Retinal pigment epithelial cell (primary cell): ENCODE measurements around the gene IWS1.
"Not testable (repeated sequence)": the region's sequence is repeated elsewhere in the genome, so short reads cannot be mapped to it uniquely, and the experiment has no call there.

Experiments
- DNase-seq: peaks from one replicate; pipeline ENCODE4 v3.0.0-alpha.2; 2010; ENCODE audit warnings: low read depth
- H3K4me3 ChIP-seq: 2 replicates; pipeline ENCODE4 v1.5.1; 2011; ENCODE audit warnings: mild to moderate bottlenecking, low read length, control low read depth, moderate library complexity
- CTCF ChIP-seq: conservative IDR thresholded peaks from 2 replicates; pipeline ENCODE4 v1.5.1; 2011; ENCODE audit warnings: low read depth, low read length, control low read depth, inconsistent platforms

The IWS1 gene

DNA sequence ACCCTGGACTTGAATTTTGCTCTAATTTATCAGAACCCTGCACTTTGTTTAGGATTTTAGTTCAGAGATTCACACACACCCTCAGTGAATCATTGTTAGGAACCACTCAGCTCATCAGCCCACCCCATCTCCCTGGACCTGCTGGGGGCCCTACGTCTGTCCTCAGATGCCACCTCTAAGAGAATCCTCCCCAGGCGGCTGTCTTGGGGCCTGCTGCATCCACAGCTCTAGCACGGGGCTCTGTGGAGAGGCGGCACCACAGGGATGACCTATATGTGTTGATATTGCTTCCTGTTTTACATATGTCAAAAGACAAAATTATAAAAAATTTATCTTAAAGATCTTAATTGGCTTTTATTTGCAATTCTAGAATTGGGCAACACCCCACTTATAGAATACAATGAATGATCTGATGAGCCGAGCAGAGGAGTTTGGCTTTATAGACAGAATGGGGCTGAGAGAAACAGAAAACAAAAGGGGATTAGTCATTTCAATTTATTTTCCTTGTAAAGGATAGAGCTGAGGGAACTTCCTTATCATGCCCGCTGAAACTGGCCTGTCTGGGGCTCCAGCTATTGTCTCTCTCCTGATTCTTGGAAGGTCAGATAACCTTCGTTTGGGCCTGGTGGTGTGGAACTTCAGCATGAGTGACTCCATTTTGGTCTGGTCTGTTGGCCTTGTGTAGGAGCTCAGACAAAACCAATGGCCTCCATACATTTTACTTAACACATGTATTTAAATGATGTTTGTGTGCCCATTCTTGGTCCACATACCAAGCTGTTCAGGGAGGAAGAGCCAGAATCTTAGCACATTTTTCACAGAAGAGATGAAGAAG lies 10.6 kb upstream of the IWS1 start:
- no peak for TF ChIP-seq CTCF
- DNase-seq: no peak
- H3K4me3 ChIP-seq: no peak overlapping the region

DNA sequence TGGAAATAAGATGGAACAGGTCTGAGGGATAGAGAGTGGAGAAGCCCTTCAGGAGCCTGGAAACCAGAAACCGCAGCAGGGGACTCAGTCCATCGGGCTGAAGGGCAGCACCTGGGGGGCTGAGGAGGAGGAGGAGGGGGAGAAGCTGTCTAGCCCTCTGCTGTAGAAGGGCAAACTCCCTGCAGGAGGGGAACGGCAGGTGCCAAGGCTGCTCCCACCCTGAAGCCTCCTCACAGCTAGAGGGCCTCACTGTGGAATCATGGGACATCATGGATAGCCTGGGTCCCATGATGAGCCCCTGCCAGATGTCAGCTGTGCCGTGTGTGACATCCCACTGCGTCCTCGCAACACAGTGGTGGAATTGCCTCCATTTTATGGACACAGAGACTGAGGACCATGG lies 9.6 kb upstream of the IWS1 start:
- no peak for DNase-seq

DNA sequence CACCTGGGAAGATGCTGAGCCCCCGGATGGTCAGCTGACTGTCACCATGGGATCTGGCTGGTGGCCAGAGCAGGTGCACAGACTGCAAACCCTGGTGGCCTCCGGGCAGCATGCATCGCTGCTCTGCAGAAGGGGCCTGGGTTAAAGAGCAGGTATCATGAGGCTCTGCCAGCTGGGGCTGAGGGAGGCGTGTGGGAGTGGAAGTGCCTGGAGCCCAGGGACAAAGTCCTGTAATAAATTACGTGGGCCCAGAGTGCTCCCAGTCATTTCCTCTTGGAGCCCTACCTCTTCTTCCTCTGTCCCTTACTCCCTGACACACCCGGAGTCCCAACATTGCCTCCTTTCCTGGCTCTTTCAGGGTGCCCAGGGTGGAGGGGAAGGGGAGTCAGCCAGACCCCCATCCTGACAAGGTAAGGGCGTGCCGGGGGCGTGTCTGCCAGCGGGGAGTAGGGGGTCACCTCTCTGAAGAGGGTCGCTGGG lies 9.2 kb upstream of the IWS1 start, which contains the start of gene MYO7B:
Gene MYO7B, plus strand, starts transcription at position 262 of the 480 bp plus-strand sequence. CDS start 24,040 bp downstream, outside the sequence.
- TF ChIP-seq CTCF: no peak
- no peak within 1 kb of the TSS for H3K4me3 ChIP-seq

More for the DNA sequence above, 9.6 kb upstream of the IWS1 start:
- H3K4me3 ChIP-seq: no peak overlapping the region
- no peak for TF ChIP-seq CTCF

DNA sequence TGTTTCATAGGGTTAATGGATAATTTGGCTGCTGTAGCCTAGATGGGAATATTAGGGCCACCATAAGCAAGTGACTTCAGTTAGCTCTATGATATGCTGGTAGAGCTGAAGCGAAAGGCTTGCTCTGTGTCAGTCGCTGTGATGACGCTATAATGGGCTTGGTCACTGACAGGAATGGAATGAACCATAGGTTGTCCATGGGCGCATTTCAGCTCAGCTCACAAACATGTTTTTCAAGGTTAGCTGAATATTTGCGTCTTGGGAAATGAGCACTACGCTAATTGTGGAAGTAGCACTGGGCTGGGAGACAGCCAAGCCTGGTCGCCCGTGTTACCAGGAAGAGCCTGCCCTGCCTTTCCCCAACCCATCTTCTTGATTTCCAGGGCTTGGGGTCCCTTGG lies 6.0 kb upstream of the IWS1 start:
- no peak for DNase-seq
- no peak overlapping the region for H3K4me3 ChIP-seq
- no peak for TF ChIP-seq CTCF

More for the DNA sequence above, 9.2 kb upstream of the IWS1 start, which contains the start of gene MYO7B:
- DNase-seq: no peak

- DNase-seq: no peak
These were observed 4.9 kb upstream of the IWS1 start for GRCh38 chr2:127531221-127531648.

DNA sequence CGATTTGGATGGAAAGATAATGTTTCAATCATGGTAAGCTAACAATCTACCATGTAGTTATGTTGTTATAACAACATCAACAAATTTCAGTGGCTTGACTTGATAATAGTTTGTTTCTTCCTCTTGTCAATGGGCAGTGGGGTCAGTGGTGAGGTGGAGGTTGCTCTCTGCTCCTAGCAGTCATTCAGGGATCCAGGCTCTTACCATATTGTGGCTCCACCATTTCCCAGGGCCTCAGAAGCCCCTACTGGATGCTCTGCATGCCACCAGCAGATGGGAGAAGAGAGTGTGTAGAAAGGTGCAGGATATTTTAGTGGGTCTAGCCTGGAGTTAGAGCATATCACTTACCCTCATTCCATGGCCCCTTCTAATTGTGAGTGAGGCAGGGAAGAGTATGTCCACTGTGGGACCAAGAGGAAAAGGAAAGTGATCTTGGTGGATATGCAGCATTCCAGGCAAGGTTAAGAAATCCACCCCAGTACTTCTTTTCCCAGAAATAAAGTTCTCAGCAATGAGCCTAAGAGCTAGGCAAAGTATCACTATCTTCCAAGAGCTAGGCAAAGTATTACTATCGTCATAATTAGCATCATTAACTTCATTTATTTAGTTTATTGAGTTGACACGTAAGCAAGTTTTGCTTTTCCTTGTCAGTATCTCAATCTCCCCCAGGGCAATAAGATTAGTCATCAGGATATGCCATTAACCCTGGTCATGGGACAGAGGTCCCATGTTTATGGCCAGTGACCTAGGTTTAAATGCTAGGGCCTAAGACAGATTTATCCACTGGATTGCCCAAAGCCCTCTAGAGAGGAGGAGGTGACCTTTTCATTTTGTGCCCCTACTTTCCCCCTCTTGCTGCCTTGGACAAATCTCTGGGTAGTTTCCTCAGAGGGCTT lies 4.2 kb upstream of the IWS1 start:
- no peak for TF ChIP-seq CTCF
- no peak for DNase-seq

More at GRCh38 chr2:127531221-127531648, 4.9 kb upstream of the IWS1 start:
- no peak for TF ChIP-seq CTCF
- no peak overlapping the region for H3K4me3 ChIP-seq

GRCh38 chr2:127529416-127529815 lies 3.1 kb upstream of the IWS1 start:
- DNase-seq, H3K4me3 ChIP-seq: not testable (repeated sequence)

More for the DNA sequence above, 4.2 kb upstream of the IWS1 start:
- no peak overlapping the region for H3K4me3 ChIP-seq
